Pancreas (tissue), 10 donors: ENCODE measurements around the gene SIAE. TPM values are rescaled to one million over a fixed set of nuclear protein-coding genes. Genes with fewer than 3 reads are reported as not detected.

ENCODE experiments used
- ATAC-seq, 4 donors: fragments of 200-7000 bp; cut with Tn5 transposase; one replicate each; pipeline versions ENCODE4 v1.8.0 to v1.9.1; 2020; ENCODE audit warnings: mild to moderate bottlenecking in 4 of 4, moderate library complexity in 4 of 4
- DNase-seq, 6 donors: peaks; one replicate each; pipeline ENCODE4 v3.0.0-alpha.2; 2020
- FAIRE-seq: peaks from 2 replicates; lab custom pipeline; 2012; peaks lifted over from hg19 to GRCh38; lab: Jason Lieb, UNC
- H3K27ac ChIP-seq, 4 donors: fragments of 200-600 bp; sonication (generic); 1 replicate in 3 of 4; 2 replicates in 1 of 4; pipeline versions ENCODE4 v1.5.0 to v1.8.0; 2020
- H3K27me3 ChIP-seq, 4 donors: fragments of 200-600 bp; one replicate each; pipeline ENCODE4 v1.8.0; 2021
- H3K36me3 ChIP-seq, 3 donors: fragments of 200-600 bp; sonication (generic) in 1 of 3; one replicate each; pipeline versions ENCODE4 v1.5.0 to v1.8.0; 2020 to 2021
- H3K4me1 ChIP-seq, 3 donors: fragments of 200-600 bp; one replicate each; pipeline ENCODE4 v1.8.0; 2021
- H3K4me3 ChIP-seq, 4 donors: fragments of 200-600 bp; sonication (generic) in 2 of 4; one replicate each; pipeline versions ENCODE4 v1.5.0 to v1.8.0; 2020 to 2021
- H3K9me3 ChIP-seq, 4 donors: fragments of 200-600 bp; one replicate each; pipeline ENCODE4 v1.8.0; 2021
- WGBS, 2 donors: extraction: QIAGEN DNeasy Blood & Tissue Kit; methylation state at CpG; one replicate each; pipeline ENCODE4 v1.1.7; 2013; 5-methylcytosine and 5-hydroxymethylcytosine counted together
- intact Hi-C, 3 donors: fragments of 100-400 bp; cut with DNase I; formaldehyde crosslinking; loops; one replicate each; pipeline versions ENCODE4 v1.11.1 to v1.14.2; 2022
- polyA plus RNA-seq, 2 donors: library from polyadenylated mRNA; stranded (reverse); fragments of 200-250 nt; gene quantifications; one replicate each; pipeline ENCODE4 v1.2.3, GENCODE V29; 2013
- total RNA-seq, 6 donors: library from RNA; stranded (reverse); fragmentation: NEBNext Ultra II Directional in 4 of 6; extraction: Animal tissue kit (Norgen Biotek cat#: 25700) in 4 of 6; gene quantifications; one replicate each; pipeline versions ENCODE4 v1.2.1 to v1.2.4, GENCODE V29; 2021 to 2023
- TF ChIP-seq, protein P1 (sequence below), 4 donors: fragments of 200-600 bp; sonication (generic) in 3 of 4; IDR thresholded peaks; one replicate each; pipeline versions ENCODE4 v1.5.0 to v1.8.0; 2021; ENCODE audit warnings: antibody characterized with exemption in 4 of 4
- donor health status: healthy with polysubstance abuse.
- donor health status: DM: no; HTN: no; CAD: no; lungs with moderate emphysema.
- donor health status: DM: no; HTN: no; CAD: no.
- donor health status: control.
- donor health status: control.
- donor health status: Bipolar disorder and iron deficiency.
- donor health status: DM: yes; HTN: yes; CAD: no.
- donor health status: DM: no; HTN: no; CAD: no.
- donor health status: DM: no; HTN: no; CAD: no.
- donor health status: DM: yes; HTN: yes; CAD: no.

The SIAE gene
- total and polyA plus RNA-seq, 8 donors, result 9.6 to 29.8 (median 14.1) TPM

- no peak overlapping the region for H3K4me3 ChIP-seq
- H3K36me3 ChIP-seq, result no peaks in the 10 kb centered on the region
- FAIRE-seq, result no peak
- no peak overlapping the region for H3K27ac ChIP-seq
- DNase-seq, result no peak
- TF ChIP-seq, protein P1, sequence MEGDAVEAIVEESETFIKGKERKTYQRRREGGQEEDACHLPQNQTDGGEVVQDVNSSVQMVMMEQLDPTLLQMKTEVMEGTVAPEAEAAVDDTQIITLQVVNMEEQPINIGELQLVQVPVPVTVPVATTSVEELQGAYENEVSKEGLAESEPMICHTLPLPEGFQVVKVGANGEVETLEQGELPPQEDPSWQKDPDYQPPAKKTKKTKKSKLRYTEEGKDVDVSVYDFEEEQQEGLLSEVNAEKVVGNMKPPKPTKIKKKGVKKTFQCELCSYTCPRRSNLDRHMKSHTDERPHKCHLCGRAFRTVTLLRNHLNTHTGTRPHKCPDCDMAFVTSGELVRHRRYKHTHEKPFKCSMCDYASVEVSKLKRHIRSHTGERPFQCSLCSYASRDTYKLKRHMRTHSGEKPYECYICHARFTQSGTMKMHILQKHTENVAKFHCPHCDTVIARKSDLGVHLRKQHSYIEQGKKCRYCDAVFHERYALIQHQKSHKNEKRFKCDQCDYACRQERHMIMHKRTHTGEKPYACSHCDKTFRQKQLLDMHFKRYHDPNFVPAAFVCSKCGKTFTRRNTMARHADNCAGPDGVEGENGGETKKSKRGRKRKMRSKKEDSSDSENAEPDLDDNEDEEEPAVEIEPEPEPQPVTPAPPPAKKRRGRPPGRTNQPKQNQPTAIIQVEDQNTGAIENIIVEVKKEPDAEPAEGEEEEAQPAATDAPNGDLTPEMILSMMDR (IDR thresholded peaks at IDR 0.05), result no peak
- ATAC-seq, result no peak
- intact Hi-C loops, result loop anchor here (10.0 kb wide), 2 partner anchors 93 to 173 kb away; partner anchors contain the start of gene VSIG2 (in 1 of the 3)
- H3K9me3 ChIP-seq, result no peaks in the 10 kb centered on the region
- no peaks in the 10 kb centered on the region for H3K4me1 ChIP-seq
- no peaks in the 10 kb centered on the region for H3K27me3 ChIP-seq
Observed at GRCh38 chr11:124661553-124661952, 12.0 kb downstream of the SIAE start.

GRCh38 chr11:124658986-124659385 is 14.6 kb downstream of the SIAE start:
- FAIRE-seq, result no peak
- no peak for ATAC-seq
- 89 to 94% methylated on average over 1 of the region's 1 CpG for WGBS, 2 donors
- Histone ChIP-seq H3K9me3 (no peaks in the 10 kb centered on the region), H3K4me3 (no peak overlapping the region), H3K27me3 (no peaks in the 10 kb centered on the region), H3K4me1 (no peaks in the 10 kb centered on the region), H3K36me3 (no peaks in the 10 kb centered on the region), H3K27ac (no peak overlapping the region)
- TF ChIP-seq, protein P1 (IDR thresholded peaks at IDR 0.05), result no peak
- DNase-seq, result no peak
- intact Hi-C loops, result no loop called here

GRCh38 chr11:124658501-124658900 is 15.0 kb downstream of the SIAE start:
- Histone ChIP-seq H3K9me3 (no peaks in the 10 kb centered on the region), H3K4me1 (no peaks in the 10 kb centered on the region), H3K27ac (no peak overlapping the region), H3K4me3 (no peak overlapping the region), H3K36me3 (no peaks in the 10 kb centered on the region), H3K27me3 (no peaks in the 10 kb centered on the region)
- TF ChIP-seq, protein P1 (IDR thresholded peaks at IDR 0.05), result no peak
- DNase-seq, result no peak
- intact Hi-C loops, result no loop called here
- no peak for ATAC-seq
- FAIRE-seq, result no peak
- WGBS, 2 donors, result 74 to 84% methylated on average over 3 of the region's 3 CpGs

GRCh38 chr11:124657904-124658303 is 15.6 kb downstream of the SIAE start:
- no peak for FAIRE-seq

More at GRCh38 chr11:124657904-124658303, 15.6 kb downstream of the SIAE start:
- ATAC-seq (no peak), DNase-seq (no peak)
- H3K9me3 ChIP-seq, result no peaks in the 10 kb centered on the region
- no peaks in the 10 kb centered on the region for H3K36me3 ChIP-seq
- no peak overlapping the region for H3K27ac ChIP-seq
- intact Hi-C loops, result no loop called here
- TF ChIP-seq, protein P1 (IDR thresholded peaks at IDR 0.05), result no peak
- H3K4me3 ChIP-seq, result no peak overlapping the region
- no peaks in the 10 kb centered on the region for H3K4me1 ChIP-seq
- WGBS, 2 donors, result 91 to 95% methylated on average over 5 of the region's 5 CpGs
- no peaks in the 10 kb centered on the region for H3K27me3 ChIP-seq
